ENCODE data around the gene MLC1. TPM values are rescaled to one million over a fixed set of nuclear protein-coding genes. Genes with fewer than 3 reads are reported as not detected.
A peak's percentile ranks its signal among the peaks of the same experiment; 100 is the strongest.

MLC1 gene
- total and polyA plus RNA-seq, 5 experiments from 2014 or later = 0.12 to 1.8 (median 0.34) TPM

- Mint-ChIP-seq H3K27me3 (peaks cover 9 to 52% (median 12%) of the 10 kb centered on the region in 5 donors), H3K4me1 (peaks cover 0 to 1% (median 0%) of the 10 kb centered on the region in 4 donors), H3K9me3 (peaks cover 0 to 2% (median 0%) of the 10 kb centered on the region in 9 donors), H3K27ac (no peak overlapping the region), H3K36me3 (no peaks in the 10 kb centered on the region), H3K4me3 (peak overlapping the region in 4 of 10 donors; percentile 7 to 41 (median 21))
- no peak for ATAC-seq
- DNase-seq = no peak
- POLR2A ChIA-PET = no interaction called here
These were observed 26.0 kb downstream of the MLC1 start for GRCh38 chr22:50058906-50059880.

GRCh38 chr22:50058061-50058905 is 26.9 kb downstream of the MLC1 start, which contains the start of gene TTLL8:
TSS of gene TTLL8 (minus strand) at chr22:50058298.
- Mint-ChIP-seq H3K9me3 (peaks cover 0 to 10% (median under 1%) of the 10 kb centered on the region in 9 donors), H3K4me1 (peaks cover 0 to 1% (median 0%) of the 10 kb centered on the region in 4 donors), H3K36me3 (peaks cover 0 to 5% (median 0%) of the 10 kb centered on the region in 3 donors), H3K27me3 (peaks cover 11 to 58% (median 18%) of the 10 kb centered on the region in 5 donors), H3K27ac (no peak within 1 kb of the TSS), H3K4me3 (peak within 1 kb of the TSS in 5 of 10 donors; percentile 33 to 69 (median 45))
- ATAC-seq = peak in 1 of 2 donors; percentile 23
- DNase-seq = no peak
- POLR2A ChIA-PET = no interaction called here

DNA sequence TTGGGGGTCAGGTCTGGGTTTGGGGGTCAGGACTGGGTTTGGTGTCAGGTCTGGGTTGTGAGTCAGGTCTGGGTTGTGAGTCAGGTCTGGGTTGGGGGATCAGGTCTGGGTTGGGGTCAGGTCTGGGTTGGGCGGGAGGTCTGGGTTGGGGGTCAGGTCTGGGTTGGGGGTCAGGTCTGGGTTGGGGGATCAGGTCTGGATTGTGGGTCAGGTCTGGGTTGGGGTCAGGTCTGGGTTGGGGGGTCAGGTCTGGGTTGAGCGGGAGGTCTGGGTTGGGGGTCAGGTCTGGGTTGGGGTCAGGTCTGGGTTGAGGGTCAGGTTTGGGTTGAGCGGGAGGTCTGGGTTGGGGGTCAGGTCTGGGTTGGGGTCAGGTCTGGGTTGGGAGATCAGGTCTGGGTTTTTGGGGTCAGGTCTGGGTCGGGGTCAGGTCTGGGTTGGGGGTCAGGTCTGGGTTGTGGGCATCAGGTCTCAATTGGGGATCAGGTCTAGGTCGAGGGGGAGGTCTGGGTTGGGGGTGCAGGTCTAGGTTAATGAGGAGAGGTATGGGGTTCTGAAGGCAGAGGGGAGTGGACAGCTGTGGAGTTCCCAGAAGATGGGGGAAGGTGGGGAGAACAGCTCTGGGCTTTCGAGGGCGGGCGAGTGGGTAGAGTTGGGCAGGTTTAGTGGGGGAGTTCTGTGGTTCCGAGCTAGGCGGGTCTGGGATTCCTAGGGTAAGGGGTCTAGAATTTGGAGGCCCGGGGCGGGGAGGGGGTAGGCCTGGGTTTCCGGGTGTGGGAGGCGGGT is 27.8 kb downstream of the MLC1 start:
- H3K4me3 Mint-ChIP-seq = peak overlapping the region in 5 of 10 donors; percentile 33 to 69 (median 45)

GRCh38 chr22:50056214-50056972 is 28.8 kb downstream of the MLC1 start:
- DNase-seq = no peak
- Mint-ChIP-seq H3K4me1 (peaks cover 0 to 1% (median 0%) of the 10 kb centered on the region in 4 donors), H3K4me3 (peak overlapping the region in 1 of 10 donors; percentile 51), H3K9me3 (peaks cover 0 to 23% (median 2%) of the 10 kb centered on the region in 9 donors), H3K36me3 (peaks cover 0 to 10% (median 0%) of the 10 kb centered on the region in 3 donors), H3K27me3 (peaks cover 12 to 56% (median 18%) of the 10 kb centered on the region in 5 donors), H3K27ac (no peak overlapping the region)
- POLR2A ChIA-PET = interaction anchor here (0.7 kb wide), 1 partner anchor 409 kb away, joined by 4 read pairs; no protein-coding TSS in a partner anchor
- ATAC-seq = no peak

More for the DNA sequence above, 27.8 kb downstream of the MLC1 start:
- peaks cover 0 to 1% (median 0%) of the 10 kb centered on the region in 4 donors for H3K4me1 Mint-ChIP-seq
- H3K27ac Mint-ChIP-seq = no peak overlapping the region
- DNase-seq = no peak
- peaks cover 0 to 8% (median 0%) of the 10 kb centered on the region in 3 donors for H3K36me3 Mint-ChIP-seq
- peaks cover 12 to 58% (median 18%) of the 10 kb centered on the region in 5 donors for H3K27me3 Mint-ChIP-seq
- ATAC-seq = no peak
- peaks cover 0 to 14% (median 2%) of the 10 kb centered on the region in 9 donors for H3K9me3 Mint-ChIP-seq
- POLR2A ChIA-PET = interaction anchor here (0.7 kb wide), 1 partner anchor 408 kb away, joined by 4 read pairs; no protein-coding TSS in a partner anchor

DNA sequence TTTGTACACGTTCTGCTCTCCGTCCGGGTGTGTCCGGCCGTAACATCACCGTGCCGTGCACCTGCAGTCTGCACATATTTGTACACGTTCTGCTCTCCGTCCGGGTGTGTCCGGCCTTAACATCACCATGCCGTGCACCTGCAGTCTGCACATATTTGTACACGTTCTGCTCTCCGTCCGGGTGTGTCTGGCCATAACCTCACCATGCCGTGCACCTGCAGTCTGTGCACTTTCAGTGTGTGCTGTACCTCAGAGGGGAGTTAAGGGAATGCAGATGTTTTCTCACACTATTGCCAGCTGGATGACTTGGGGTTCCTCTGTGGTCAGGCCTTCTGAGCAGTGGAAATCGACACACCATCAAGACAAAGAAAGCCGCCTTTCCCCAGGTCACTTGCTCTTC is 31.4 kb downstream of the MLC1 start:
- Mint-ChIP-seq H3K4me3 (no peak overlapping the region), H3K36me3 (peaks cover 0 to 10% (median 0%) of the 10 kb centered on the region in 3 donors), H3K4me1 (peaks cover 0 to 1% (median 0%) of the 10 kb centered on the region in 4 donors), H3K27me3 (peaks cover 5 to 39% (median 14%) of the 10 kb centered on the region in 5 donors), H3K9me3 (peaks cover 0 to 23% (median 2%) of the 10 kb centered on the region in 9 donors), H3K27ac (peak overlapping the region in 1 of 10 donors; percentile 65)
- POLR2A ChIA-PET = no interaction called here
- DNase-seq (no peak), ATAC-seq (no peak)

GRCh38 chr22:50051930-50052329 is 33.3 kb downstream of the MLC1 start:
- POLR2A ChIA-PET = no interaction called here
- H3K27me3 Mint-ChIP-seq = peaks cover 5 to 30% (median 13%) of the 10 kb centered on the region in 5 donors
- DNase-seq = no peak
- H3K4me3 Mint-ChIP-seq = no peak overlapping the region
- peaks cover 0 to 23% (median 2%) of the 10 kb centered on the region in 9 donors for H3K9me3 Mint-ChIP-seq
- no peak for ATAC-seq
- H3K4me1 Mint-ChIP-seq = peaks cover 0 to 1% (median 0%) of the 10 kb centered on the region in 4 donors
- peak overlapping the region in 1 of 10 donors; percentile 75 for H3K27ac Mint-ChIP-seq
- peaks cover 0 to 10% (median 0%) of the 10 kb centered on the region in 3 donors for H3K36me3 Mint-ChIP-seq

DNA sequence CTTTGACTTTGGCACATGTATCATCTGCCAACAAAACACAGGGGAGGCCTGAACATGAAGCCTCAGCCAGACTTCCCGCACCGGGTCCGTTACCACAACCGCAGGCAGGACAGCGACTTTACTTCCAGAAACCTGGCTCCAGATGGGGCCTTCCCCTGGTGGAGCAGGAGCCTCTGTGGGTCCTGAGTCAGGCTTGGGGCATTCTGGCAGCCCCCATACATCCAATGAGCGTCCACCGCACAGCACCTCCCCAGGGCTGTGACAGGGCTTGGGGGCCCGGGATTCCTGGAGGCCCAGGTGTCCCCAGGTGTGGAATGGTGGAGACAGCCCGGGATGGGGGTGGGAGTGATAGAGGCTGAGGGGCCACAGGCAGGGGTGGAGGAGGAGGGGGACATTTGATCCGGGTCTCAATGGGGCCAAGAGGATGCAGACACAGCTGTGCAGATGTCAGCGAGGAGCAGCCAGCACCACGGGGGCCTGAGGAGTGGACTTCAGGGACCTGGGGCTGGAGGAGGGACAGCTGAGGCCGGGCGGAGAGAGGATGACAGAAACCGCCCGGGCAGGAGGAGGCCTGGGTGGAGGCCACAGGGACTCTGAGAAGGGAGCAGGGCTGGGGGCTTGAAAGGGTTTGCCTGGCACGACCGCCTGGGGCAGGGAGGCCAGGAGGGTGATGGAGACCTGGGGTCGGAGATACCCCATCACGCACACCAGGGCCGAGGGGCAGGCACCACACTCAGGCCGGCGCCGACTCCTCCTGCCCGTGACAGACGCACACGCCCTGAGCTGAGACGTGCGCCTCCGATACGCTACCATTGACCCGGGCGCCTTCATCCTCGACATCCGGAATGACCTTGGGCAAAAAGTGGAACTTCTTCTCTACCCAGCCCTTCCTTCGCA is 35.7 kb downstream of the MLC1 start:
- ATAC-seq (no peak), DNase-seq (no peak)
- H3K9me3 Mint-ChIP-seq = peaks cover 0 to 23% (median 2%) of the 10 kb centered on the region in 9 donors

GRCh38 chr22:50048836-50049235 is 36.4 kb downstream of the MLC1 start:
- no peak overlapping the region for H3K4me3 Mint-ChIP-seq
- POLR2A ChIA-PET = no interaction called here
- peaks cover 0 to 10% (median 9%) of the 10 kb centered on the region in 4 donors for H3K4me1 Mint-ChIP-seq
- no peak for DNase-seq
- H3K9me3 Mint-ChIP-seq = peaks cover 0 to 19% (median 2%) of the 10 kb centered on the region in 9 donors
- peaks cover 2 to 10% (median 3%) of the 10 kb centered on the region in 5 donors for H3K27me3 Mint-ChIP-seq
- peaks cover 0 to 7% (median 0%) of the 10 kb centered on the region in 3 donors for H3K36me3 Mint-ChIP-seq
- ATAC-seq = no peak
- H3K27ac Mint-ChIP-seq = no peak overlapping the region

More for the DNA sequence above, 35.7 kb downstream of the MLC1 start:
- Mint-ChIP-seq H3K27ac (no peak overlapping the region), H3K36me3 (peaks cover 0 to 10% (median 0%) of the 10 kb centered on the region in 3 donors), H3K4me3 (no peak overlapping the region), H3K4me1 (peaks cover 0 to 4% (median 4%) of the 10 kb centered on the region in 4 donors), H3K27me3 (peaks cover 3 to 10% (median 7%) of the 10 kb centered on the region in 5 donors)
- POLR2A ChIA-PET = no interaction called here

DNA sequence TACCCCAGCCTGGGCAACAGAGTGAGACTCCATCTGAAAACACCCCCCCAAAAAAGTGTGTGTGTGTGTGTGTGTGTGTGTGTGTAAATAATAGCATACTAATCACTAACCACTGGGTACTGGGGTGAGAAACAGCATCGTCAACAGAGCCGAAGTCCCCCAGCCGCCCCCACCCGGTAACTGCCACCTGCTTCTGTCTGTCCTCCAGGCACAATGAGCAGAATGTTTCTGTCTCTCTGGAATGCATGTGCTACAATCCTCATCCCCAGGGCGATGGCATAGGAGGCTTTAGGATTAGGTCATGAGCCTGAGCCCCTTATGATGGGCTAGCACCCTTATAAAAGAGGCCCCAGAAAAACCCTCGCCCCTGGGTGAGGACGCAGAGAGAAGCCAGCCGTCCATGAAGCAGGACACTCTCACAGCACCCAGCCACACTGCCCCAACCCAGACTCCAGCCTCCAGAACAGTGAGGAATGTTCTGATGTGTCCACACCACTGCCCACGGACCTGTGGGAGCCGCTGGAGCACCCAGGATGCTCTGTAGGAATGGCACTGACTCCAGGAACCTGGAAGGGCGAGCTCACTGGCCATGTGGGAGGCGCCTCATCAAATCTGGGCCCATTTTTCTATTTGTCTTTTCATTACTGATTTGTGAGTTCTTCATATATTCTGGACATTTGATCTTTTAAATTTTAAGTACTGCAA is 37.0 kb downstream of the MLC1 start:
- Mint-ChIP-seq H3K9me3 (peaks cover 0 to 12% (median 0%) of the 10 kb centered on the region in 9 donors), H3K36me3 (peaks cover 0 to 4% (median 0%) of the 10 kb centered on the region in 3 donors), H3K4me3 (no peak overlapping the region), H3K27ac (peak overlapping the region in 1 of 10 donors; percentile 24), H3K4me1 (peaks cover 3 to 14% (median 12%) of the 10 kb centered on the region in 4 donors), H3K27me3 (peaks cover 5 to 13% (median 8%) of the 10 kb centered on the region in 5 donors)
- no peak for ATAC-seq
- POLR2A ChIA-PET = no interaction called here
- no peak for DNase-seq

- H3K27ac Mint-ChIP-seq = no peak overlapping the region
- ATAC-seq (no peak), DNase-seq (no peak)
- peaks cover 3 to 14% (median 12%) of the 10 kb centered on the region in 4 donors for H3K4me1 Mint-ChIP-seq
- peaks cover 0 to 7% (median 0%) of the 10 kb centered on the region in 9 donors for H3K9me3 Mint-ChIP-seq
- H3K36me3 Mint-ChIP-seq = peaks cover 0 to under 1% (median 0%) of the 10 kb centered on the region in 3 donors
- peaks cover 10 to 19% (median 16%) of the 10 kb centered on the region in 5 donors for H3K27me3 Mint-ChIP-seq
- POLR2A ChIA-PET = no interaction called here
- no peak overlapping the region for H3K4me3 Mint-ChIP-seq
These were observed 37.9 kb downstream of the MLC1 start for GRCh38 chr22:50047346-50047745.

Data from naive thymus-derived CD8-positive, alpha-beta T cell (primary cell).